Measurements from ENCODE around the gene VPS9D1. TPM values are rescaled to one million over a fixed set of nuclear protein-coding genes. Genes with fewer than 3 reads are reported as not detected.

The VPS9D1 gene
- total RNA-seq, 4 donors from 2014 or later = 5.9 to 14.1 (median 7.0) TPM

DNA sequence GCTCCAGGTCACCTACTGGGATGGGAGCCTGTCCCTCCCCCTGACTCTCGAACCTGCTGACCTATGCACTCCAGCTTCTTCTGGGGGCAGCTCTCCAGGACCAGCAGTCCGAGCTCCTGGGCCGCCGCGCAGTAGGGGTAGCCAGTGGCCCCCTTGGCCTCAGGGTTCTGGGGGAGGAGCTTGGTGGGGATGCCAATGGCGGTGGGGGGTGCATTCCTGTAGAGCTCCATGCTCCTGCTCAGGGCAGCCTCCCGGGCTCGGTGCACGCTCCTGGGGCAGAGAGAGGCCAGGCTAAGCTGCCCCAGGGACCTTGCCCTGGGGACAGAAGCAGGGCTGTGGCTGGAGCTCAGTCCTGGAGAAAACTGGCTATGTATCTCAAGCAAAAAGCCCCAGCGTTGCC, 11.5 kb downstream of the VPS9D1 start:
- 86 to 90% methylated on average over 10 of the region's 10 CpGs for WGBS, 2 donors

GRCh38 chr16:89708481-89708931, 12.2 kb downstream of the VPS9D1 start:
- 89 to 94% methylated on average over 11 to 12 of the region's 19 CpGs for WGBS, 2 donors
- H3K27ac ChIP-seq = no peak overlapping the region
- DNase-seq (ENCODE audit: low spot score in 2 of 2) = no peak
- no peak for TF ChIP-seq EP300 (IDR thresholded peaks at IDR 0.05)
- TF ChIP-seq, protein P1, sequence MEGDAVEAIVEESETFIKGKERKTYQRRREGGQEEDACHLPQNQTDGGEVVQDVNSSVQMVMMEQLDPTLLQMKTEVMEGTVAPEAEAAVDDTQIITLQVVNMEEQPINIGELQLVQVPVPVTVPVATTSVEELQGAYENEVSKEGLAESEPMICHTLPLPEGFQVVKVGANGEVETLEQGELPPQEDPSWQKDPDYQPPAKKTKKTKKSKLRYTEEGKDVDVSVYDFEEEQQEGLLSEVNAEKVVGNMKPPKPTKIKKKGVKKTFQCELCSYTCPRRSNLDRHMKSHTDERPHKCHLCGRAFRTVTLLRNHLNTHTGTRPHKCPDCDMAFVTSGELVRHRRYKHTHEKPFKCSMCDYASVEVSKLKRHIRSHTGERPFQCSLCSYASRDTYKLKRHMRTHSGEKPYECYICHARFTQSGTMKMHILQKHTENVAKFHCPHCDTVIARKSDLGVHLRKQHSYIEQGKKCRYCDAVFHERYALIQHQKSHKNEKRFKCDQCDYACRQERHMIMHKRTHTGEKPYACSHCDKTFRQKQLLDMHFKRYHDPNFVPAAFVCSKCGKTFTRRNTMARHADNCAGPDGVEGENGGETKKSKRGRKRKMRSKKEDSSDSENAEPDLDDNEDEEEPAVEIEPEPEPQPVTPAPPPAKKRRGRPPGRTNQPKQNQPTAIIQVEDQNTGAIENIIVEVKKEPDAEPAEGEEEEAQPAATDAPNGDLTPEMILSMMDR (IDR thresholded peaks at IDR 0.05) = no peak
- no peak for TF ChIP-seq POLR2A (IDR thresholded peaks at IDR 0.05)
- peaks cover 0 to 8% of the 10 kb centered on the region in 2 donors for H3K27me3 ChIP-seq
- no peak overlapping the region for H3K4me3 ChIP-seq
- H3K4me1 ChIP-seq = peaks cover 0 to 50% (median 11%) of the 10 kb centered on the region in 4 donors
- H3K9me3 ChIP-seq = no peaks in the 10 kb centered on the region
- peaks cover 0 to 32% (median 0%) of the 10 kb centered on the region in 3 donors for H3K36me3 ChIP-seq

More for the DNA sequence above, 11.5 kb downstream of the VPS9D1 start:
- TF ChIP-seq, protein P1 (IDR thresholded peaks at IDR 0.05) = no peak
- TF ChIP-seq EP300 (IDR thresholded peaks at IDR 0.05) = no peak
- Histone ChIP-seq H3K4me1 (peaks cover 0 to 50% (median 11%) of the 10 kb centered on the region in 4 donors), H3K36me3 (peaks cover 0 to 32% (median 0%) of the 10 kb centered on the region in 3 donors), H3K4me3 (no peak overlapping the region), H3K9me3 (no peaks in the 10 kb centered on the region), H3K27ac (peak overlapping the region in 3 of 4 donors; percentile 34 to 76 (median 50)), H3K27me3 (peaks cover 0 to 8% of the 10 kb centered on the region in 2 donors)
- no peak for DNase-seq (ENCODE audit: low spot score in 2 of 2)

- no peak for DNase-seq (ENCODE audit: low spot score in 2 of 2)
- 87 to 94% methylated on average over 3 to 8 of the region's 9 CpGs for WGBS, 2 donors
- TF ChIP-seq, protein P1 (IDR thresholded peaks at IDR 0.05) = no peak
- TF ChIP-seq EP300 (IDR thresholded peaks at IDR 0.05) (no peak), POLR2A (IDR thresholded peaks at IDR 0.05) (no peak)
- Histone ChIP-seq H3K27ac (no peak overlapping the region), H3K27me3 (peaks cover 0 to 8% of the 10 kb centered on the region in 2 donors), H3K36me3 (peaks cover 0 to 32% (median 0%) of the 10 kb centered on the region in 3 donors), H3K4me1 (peaks cover 0 to 50% (median 11%) of the 10 kb centered on the region in 4 donors), H3K4me3 (no peak overlapping the region), H3K9me3 (no peaks in the 10 kb centered on the region)
These were observed 13.0 kb downstream of the VPS9D1 start for GRCh38 chr16:89707695-89708094.

DNA sequence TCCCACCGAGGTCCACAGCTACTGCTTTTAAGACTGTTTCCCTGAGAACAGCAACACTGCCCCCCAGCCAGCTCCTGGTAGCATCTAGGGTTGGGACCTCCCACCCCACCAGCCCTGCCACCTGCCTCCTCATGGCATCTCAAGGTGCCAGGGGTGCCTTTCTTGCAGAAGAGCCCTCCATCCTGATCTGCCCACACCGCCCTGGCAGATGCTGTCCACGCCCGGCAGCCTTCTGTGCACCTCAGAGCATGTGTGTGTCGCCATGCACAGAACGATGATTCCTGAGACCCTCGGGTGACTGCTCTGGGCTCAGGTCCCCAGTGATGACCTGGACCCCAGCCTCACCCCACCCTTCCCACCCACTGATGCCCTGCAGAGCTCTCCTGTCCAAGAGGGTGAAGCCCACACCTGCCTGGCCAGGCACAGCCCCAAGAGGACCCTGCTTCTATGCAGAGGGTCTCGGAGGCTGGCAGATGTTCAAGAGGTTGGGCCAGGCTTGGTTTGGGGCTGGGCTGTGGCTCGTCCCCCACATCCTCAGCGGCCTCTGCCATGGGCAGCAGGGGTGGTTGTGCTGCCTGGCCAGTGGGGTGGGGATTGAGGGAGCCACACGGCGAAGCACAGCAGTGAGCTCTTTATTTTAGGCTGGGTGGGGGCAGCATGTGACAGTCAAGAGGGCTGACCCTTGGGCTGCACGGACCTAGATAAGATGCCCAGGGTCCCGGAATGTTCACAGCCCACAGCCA, 14.0 kb downstream of the VPS9D1 start:
- H3K27me3 ChIP-seq = no peaks in the 10 kb centered on the region
- no peak for DNase-seq (ENCODE audit: low spot score in 2 of 2)
- WGBS, 2 donors = 78 to 79% methylated on average over 11 to 12 of the region's 14 CpGs
- no peak overlapping the region for H3K4me3 ChIP-seq
- H3K27ac ChIP-seq = peak overlapping the region in 1 of 4 donors; percentile 12
- H3K9me3 ChIP-seq = no peaks in the 10 kb centered on the region
- H3K4me1 ChIP-seq = peaks cover 0 to 47% (median 7%) of the 10 kb centered on the region in 4 donors
- peaks cover 0 to 32% (median 0%) of the 10 kb centered on the region in 3 donors for H3K36me3 ChIP-seq
- TF ChIP-seq POLR2A (IDR thresholded peaks at IDR 0.05) = no peak
- TF ChIP-seq EP300 (IDR thresholded peaks at IDR 0.05) = no peak
- TF ChIP-seq, protein P1 (IDR thresholded peaks at IDR 0.05) = no peak

DNA sequence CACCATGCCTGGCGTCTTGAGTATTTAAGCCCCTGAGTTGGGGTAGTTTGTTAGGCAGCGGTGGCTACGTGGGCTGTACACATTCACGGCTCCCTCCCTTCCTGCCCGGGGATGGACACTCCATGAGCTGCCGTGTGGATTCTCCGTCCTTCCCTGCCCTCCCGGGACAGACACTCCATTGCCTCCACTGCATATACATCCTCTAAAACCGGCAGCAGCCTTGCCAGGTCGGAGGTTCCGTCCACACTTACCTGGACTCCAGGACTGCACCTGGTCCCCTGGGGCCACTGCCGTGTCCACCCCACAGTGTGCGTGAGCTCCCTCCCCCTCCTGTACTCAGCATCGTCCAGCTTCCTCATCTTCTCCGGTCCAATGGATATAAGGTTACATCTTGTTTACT, 15.7 kb downstream of the VPS9D1 start:
- H3K4me1 ChIP-seq = peaks cover 0 to 44% (median 15%) of the 10 kb centered on the region in 4 donors
- H3K36me3 ChIP-seq = peaks cover 0 to 21% (median 0%) of the 10 kb centered on the region in 3 donors
- no peaks in the 10 kb centered on the region for H3K9me3 ChIP-seq
- H3K27ac ChIP-seq = no peak overlapping the region
- DNase-seq (ENCODE audit: low spot score in 2 of 2) = no peak
- TF ChIP-seq EP300 (IDR thresholded peaks at IDR 0.05) (no peak), POLR2A (IDR thresholded peaks at IDR 0.05) (no peak)
- TF ChIP-seq, protein P1 (IDR thresholded peaks at IDR 0.05) = no peak
- no peaks in the 10 kb centered on the region for H3K27me3 ChIP-seq
- WGBS, 2 donors = 65 to 68% methylated on average over 15 of the region's 15 CpGs
- no peak overlapping the region for H3K4me3 ChIP-seq

All from tibial nerve (tissue), 4 donors.